Activated CD4-positive, alpha-beta T cell treated with anti-CD3 and anti-CD28 coated beads for 1 hour (primary cell): ENCODE measurements around the gene MTFR2.
"Not testable (repeated sequence)": the region's sequence is repeated elsewhere in the genome, so short reads cannot be mapped to it uniquely, and the experiment has no call there.

Experiments used
- DNase-seq: peaks from one replicate; pipeline ENCODE4 v3.0.0-alpha.2; 2020

The MTFR2 gene

DNA sequence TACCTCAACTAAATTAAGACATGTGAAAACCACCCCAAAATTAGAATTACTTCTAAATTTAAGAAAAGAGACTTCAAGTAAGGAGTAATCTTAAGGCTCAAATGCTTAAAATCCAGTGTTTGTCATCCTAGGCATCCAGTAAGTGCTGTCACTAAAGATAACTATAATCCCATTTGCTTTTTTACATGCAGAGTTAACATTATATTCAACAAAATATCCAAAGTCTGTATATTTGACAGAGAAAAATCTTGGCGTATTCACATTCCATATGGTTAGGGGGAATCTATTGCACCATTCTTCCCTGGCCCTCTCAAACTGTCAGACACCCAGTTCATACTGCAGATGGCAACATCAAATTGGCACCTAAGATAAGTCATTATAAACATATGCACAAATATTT is 17.4 kb downstream of the MTFR2 start:
- DNase-seq: no peak

- no peak for DNase-seq
These were observed 19.8 kb downstream of the MTFR2 start for GRCh38 chr6:136230219-136230853.

DNA sequence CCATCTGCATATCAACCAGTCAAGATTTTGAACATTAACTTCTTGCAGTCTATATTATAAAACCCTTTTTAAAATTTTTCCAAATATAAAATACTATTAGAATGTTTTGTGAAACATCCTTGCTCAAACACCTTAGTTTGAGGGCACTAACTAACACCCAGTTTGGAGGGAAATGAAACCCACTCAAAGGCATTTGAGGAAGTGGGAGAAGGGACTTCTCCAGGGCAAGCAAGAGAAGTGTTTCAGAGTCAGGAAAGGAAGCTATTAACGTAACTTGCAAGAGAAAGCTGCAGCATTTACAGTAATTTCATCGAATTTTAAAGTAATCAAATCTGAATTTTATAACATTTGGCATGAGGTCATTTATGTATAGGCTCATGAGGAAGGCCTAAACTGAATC is 21.3 kb downstream of the MTFR2 start:
- no peak for DNase-seq

DNA sequence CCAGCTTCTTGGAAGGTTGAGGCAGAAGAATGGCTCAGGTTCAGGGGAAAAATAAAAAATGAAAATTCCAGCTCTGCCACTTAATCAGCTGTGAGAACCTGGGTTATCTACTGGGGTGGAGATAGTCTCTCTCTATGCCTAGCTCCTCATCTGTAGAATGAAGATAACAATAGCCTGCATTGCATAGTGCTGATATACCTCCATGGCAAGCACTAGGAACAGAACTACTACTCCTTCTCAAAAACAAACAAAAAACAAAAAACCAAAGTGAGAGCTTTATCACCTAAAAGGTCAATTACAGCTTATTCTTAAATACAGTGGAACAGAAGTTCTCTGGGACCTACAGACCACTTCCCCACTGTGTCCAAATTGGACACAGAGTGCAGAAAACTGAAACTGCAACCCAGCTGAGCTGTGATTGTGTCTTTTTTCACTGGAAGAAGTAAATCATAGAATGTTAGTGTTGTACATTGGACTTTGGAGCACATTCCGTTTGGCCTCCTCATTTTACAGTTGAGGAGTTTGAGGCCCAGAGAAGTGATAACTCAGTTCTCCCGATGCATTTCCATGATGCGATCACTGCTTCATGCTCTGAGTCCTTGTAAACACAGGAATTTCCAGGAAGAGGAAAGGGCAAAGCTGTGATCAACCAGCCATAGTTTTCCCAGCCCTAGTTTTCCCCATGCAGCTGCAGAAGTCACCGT is 23.3 kb downstream of the MTFR2 start:
- no peak for DNase-seq

- DNase-seq: peak; percentile 32
These were observed 24.0 kb downstream of the MTFR2 start for GRCh38 chr6:136226027-136226673.

DNA sequence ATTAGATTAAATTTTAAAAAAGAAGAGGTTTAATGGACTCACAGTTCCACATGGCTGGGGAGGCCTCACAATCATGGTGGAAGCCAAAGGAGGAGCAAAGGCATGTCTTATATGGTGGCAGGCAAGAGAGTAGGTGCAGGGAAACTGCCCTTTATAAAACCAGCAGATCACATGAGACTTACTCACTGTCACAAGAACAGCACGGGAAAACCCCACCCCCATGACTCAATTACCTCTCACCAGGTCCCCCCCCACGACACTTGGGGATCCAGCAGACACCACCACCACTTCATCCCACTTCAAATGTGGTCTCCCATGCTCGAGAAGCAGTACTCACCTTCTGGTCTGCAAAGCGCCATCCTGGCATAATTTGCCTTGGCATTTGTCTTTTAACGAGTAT is 24.6 kb downstream of the MTFR2 start:
- DNase-seq: no peak

GRCh38 chr6:136224974-136225373 is 25.1 kb downstream of the MTFR2 start:
- not testable (repeated sequence) for DNase-seq

GRCh38 chr6:136216503-136217401 is 33.4 kb downstream of the MTFR2 start:
- no peak for DNase-seq

DNA sequence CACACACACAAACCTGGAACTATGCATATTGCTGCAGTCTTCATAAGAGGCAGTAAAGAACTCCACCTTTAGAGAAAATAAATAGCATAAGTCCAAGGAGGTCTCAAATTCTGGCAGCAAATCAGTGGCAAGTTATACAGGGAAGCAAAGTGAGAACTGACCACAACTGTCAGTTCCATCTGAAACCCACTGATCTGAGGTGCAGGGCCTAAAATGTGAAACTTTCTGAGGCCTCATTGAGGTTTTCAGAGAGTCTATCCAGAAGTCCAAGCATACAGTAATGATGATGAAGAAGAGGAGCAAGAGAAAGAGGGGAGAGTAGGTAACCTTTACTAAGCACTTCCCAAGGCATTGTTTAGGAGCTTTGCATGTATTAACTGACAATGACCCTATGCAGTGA is 36.3 kb downstream of the MTFR2 start:
- DNase-seq: no peak

- DNase-seq: no peak
These were observed 37.0 kb downstream of the MTFR2 start for GRCh38 chr6:136213012-136213539.

- no peak for DNase-seq
These were observed 37.5 kb downstream of the MTFR2 start for GRCh38 chr6:136212608-136213007.

- DNase-seq: no peak
These were observed 39.5 kb downstream of the MTFR2 start for GRCh38 chr6:136210398-136211165.

GRCh38 chr6:136209496-136209895 is 40.6 kb downstream of the MTFR2 start:
- DNase-seq: no peak

DNA sequence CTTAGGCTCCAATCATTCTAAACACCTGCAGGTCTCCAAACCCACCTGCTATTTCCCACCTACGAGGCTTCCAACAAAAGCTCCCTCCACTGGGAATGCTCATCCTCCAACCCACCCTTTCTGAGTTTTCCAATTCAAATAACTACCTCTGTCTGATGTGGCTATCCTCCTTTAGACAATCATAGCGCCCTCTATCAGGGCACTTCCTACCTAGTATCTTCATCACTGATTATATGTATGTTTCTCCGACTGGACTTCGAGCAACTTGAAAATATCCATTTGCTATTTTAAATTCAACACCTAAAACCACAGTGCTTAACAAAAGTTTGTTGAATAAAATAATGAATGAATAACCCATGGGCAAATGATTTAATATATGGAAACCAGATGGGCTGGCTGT is 41.3 kb downstream of the MTFR2 start:
- no peak for DNase-seq

- DNase-seq: no peak
These were observed 48.4 kb downstream of the MTFR2 start for GRCh38 chr6:136201732-136202131.

DNA sequence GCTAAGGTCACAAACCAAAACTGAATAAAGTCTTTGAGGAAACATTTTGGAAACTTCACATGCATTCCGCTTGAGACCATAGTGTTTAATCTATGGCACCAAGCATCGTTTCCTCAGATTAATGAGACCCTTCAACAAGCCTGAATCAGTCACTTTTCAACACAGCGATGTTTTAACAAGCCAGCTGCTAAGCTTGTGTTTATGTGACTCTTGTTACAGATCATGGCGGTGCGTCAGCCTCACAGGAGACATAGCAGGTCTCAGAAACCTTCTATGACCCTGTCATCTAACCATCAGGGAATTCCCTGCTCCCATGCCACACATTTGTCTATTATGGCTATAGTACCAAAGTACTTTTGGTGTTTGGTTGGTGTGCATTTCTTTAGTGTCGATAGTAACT is 57.2 kb downstream of the MTFR2 start:
- no peak for DNase-seq

DNA sequence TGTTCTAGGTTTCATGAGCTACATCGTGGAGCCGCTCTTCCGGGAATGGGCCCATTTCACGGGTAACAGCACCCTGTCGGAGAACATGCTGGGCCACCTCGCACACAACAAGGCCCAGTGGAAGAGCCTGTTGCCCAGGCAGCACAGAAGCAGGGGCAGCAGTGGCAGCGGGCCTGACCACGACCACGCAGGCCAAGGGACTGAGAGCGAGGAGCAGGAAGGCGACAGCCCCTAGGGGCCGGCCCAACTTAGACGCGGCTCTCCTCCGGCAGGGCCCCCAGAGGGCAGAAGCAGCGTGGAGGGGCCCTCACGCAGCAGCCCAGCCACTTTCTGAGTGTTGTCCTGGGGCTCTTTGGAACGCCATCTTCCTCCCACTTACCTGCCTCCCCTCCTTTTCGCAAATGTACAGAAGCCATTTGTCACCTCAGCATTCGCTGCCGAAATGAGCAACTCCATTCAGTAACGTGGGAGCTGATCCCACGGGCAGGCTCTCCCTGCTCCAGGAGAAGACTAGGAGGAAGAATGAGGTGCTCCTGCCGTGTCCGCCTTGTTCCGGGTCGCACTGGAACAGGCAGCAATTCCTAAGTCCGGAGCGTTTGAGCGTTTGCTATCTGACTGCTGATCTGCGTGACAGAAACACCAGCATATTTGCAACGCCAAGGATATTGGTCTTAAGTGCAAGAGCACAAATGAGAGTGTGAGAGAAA is 58.4 kb downstream of the MTFR2 start:
- DNase-seq: no peak

- no peak for DNase-seq
These were observed 61.0 kb downstream of the MTFR2 start for GRCh38 chr6:136189104-136189503.

GRCh38 chr6:136188486-136188885 is 61.6 kb downstream of the MTFR2 start:
- no peak for DNase-seq

DNA sequence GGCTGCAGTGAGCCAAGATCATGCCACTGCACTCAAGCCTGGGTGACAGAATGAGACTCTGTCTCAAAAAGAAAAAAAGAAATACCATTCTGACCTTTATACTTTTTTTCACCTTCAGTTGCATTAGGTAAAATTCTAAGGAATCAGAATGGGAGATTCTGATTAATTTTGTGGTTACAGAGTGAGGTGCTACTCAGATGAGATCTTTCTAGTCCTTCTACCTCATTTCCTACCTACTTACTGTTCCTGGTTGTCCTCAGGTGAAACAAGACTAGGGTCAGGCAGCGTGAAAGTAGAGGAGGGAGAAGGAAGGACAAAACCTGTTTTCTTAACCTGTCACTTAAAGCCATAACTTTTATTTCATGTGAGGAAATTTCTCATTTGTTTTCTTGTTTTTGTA is 63.7 kb downstream of the MTFR2 start:
- DNase-seq: no peak

DNA sequence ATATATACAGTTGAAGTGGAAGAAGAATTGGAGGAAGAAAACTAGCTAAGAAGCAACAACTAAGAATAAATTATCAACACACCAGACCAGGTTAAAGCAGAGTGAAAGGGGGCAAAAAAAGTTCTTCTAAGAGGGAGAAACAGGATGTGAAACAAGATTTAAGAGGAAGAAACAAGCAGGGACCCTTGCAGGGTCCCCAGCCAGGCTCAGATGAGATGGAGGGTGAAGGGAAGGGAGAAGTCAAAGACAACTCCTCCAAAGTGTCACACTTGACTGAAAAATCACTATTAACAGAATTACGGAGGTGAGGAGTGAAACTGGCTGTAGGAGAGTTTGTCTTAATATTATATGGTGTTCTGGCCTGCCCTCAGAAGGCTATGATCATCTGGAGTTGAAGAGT is 65.4 kb downstream of the MTFR2 start:
- no peak for DNase-seq

GRCh38 chr6:136181861-136182260 is 68.2 kb downstream of the MTFR2 start:
- no peak for DNase-seq
